CD4-positive, alpha-beta T cell treated with Interleukin-15 for 1 hour (primary cell): ENCODE results near the gene HAPLN2.

ENCODE experiments used
- DNase-seq: peaks from one replicate; pipeline ENCODE4 v3.0.0-alpha.2; 2020

Gene HAPLN2

DNA sequence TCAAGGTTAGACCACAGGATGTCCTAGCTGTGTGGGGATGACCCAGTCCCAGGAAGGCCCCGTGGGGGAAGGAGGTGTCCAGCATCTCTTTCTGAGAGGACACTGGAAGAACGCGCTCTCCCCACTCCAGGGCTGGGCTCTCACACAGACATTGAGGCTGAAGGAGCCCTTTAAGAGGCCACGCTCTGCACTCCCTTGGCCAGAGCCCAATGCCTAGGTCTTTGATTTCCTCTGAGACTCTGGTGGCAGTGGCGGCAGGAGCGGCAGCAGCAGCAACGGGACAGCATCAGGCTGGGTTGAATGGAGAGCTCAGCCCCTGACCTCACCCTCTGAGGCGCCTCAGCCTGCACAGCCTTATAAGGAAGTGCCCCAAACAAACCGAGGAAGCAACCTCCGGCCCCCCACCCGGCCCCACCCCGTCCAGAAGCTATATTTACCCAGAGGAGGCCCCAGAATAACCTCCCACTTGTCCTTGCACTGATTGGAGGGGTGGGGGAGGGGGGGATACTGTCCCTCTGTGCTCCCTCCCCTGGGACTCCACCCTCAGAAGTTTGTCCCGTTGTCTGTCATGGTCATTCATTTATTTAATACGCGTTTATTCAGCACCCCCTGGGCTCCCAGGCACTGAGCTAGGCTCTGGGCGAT, 45.7 kb downstream of the HAPLN2 start:
- peak; percentile 43 for DNase-seq

DNA sequence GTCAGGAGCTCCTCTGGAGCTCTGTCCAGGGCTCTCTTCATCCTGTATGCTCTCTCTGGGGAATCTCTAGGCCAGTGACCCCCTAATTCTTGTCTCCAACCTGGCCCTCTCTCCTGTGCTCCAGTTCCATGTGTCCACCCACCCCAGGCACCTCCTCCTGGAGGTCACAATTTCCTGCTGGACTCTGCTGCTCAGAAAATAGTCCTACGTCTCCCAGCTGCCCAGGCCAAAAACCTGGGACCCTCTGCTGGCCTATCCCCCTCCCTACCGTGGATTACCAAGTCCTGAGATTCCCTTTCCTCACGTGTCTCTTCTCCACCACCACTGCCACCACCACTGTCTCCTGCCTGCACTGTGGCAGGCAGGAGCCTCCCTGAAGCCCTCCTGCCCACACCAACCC, 46.3 kb downstream of the HAPLN2 start:
- DNase-seq = no peak

DNA sequence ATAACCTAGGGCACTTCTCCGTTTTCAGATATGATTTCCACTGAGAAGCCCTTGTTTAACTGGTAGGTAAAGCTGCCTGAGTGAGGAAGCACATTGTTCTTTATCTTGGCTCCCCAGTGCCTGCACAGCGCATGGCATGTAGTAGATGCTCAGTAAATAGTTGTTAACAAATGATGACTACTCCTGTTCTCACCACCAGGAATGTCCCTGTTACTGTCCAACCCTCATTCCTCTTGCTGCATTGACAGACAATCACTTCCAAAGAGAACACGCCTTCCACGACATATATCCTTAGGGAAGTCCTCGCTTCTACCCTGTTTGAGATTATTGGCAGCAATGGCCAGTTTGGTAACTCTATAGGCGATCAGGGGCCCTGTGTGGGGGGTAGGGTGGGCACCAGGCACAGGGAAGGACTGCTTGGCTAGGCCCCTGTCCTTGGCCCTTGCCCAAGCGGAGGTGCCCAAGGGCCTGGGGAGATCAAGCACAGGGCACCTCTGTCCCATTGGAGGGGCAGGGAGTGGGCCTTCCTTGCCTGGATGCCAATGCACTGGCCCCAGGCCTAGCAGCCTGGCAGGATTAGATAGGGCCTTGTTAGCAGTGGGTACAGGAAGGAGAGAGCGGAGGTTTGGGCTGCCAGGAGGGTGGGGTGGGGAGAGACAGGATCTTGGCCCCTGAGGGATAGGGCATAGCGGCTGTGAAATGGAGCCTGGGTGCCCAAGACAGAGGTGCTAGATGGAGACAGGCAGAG, 47.8 kb downstream of the HAPLN2 start:
- DNase-seq = no peak

DNA sequence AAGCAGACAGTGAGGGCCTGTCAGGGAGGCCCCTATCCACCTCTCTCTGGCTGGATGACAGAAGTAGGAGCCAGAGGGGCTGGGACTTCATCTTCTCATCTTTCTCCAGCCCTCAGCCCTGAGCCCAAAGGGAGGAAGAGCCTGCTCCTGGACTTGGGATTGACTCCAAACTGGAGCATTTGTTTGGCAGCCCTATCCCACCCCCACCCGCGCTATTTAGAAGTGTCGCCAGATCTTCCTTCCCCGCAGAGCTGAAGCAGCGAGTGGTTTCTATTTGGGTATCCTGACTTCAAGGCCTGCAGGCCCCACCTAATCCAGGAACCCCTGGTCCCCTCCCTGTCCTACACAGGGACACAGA, 48.4 kb downstream of the HAPLN2 start:
- no peak for DNase-seq

DNA sequence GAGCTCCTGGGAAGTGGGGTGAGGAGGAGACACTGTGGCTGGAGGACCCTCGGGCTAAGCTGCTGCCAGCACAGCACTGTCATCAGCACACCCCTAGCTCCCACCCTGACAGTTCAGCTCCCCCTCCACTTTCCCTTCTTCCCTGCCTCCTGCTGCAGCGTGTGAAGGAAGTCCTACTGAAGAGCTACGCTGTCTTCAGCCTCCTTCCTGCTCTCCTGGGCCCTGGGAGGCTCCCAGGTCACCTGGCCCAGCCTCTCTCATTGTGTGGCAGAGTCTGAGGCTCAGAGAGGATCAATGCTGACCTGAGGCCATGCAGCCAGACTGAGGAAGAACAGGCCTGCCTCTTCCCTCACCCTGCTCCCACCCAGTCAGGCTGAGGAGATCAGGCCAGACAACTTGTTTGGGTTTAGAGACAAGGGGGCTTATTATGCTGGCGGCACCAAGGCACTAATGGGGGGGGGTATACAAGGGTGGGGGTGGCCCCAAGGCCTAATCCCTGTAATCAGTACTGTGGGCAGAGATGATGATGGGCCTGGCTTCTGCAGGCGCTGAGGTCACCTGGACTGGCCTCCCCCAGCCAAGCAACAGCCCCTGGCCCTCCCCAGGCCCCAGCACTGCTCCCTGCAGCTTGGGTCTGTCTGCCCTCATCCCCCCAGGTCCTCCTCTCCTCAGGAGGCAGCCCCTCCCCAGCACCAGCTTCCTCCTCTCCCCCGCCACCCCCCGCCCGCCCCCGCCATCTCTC, 48.9 kb downstream of the HAPLN2 start:
- no peak for DNase-seq

DNA sequence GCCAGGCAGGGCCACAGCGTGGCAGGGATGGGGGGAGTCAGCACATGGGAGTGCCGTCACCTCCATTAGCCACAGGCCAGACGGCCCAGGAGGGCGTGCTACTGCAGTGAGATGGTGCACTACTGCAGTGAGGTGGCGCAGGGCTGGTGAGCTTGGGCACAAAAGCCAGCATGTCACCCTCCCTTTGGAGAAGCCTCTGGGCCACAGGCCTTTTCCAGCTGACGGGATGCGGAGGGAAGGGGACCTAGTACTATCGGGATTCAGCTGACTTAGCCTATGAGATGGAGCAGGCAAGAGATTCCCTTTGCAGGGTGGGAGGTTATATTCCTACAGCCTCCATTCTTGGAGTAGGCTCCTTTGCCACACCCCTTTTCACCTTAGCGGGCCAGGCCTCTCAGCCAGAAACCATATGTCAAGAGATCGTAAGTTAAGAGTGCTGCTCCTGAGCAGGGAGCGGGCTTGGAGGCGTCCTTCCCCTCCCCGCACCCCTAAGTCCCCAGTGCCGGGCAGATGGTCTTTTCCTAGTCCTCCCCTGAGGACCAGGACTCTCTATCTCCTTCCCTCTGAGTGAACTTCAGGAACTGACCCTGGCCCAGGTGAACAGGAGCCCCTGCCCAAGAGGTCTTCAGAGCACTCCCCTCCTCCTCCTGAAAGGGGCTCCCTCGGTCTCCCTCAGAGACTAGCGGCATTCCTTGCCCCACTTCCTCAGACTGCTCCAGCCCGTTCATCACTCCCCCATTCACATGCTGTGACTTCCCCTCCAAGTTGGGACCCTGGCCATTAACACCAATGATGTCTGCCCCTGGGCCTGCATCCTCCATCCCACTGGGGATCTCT, 49.8 kb downstream of the HAPLN2 start:
- no peak for DNase-seq

DNA sequence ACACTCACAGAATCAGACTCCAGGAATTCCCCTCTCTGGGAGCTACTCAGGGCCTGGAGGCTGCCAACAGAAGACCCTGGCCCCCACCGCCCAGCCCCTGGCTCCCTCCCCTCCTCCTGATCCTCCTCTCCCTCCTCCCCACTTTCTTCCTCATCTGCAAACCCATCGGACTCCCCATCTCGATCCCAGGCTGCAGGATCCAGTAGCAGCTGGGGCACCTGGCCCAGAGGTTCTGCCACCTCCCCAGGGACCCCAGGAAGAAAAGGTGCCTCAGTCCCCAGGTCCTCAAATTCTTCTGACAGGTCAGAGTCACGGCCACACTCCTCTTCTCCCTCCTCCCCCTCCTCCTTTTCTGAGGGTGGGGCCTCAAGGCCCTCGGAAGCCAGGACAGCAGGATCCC, 50.6 kb downstream of the HAPLN2 start:
- DNase-seq = no peak

DNA sequence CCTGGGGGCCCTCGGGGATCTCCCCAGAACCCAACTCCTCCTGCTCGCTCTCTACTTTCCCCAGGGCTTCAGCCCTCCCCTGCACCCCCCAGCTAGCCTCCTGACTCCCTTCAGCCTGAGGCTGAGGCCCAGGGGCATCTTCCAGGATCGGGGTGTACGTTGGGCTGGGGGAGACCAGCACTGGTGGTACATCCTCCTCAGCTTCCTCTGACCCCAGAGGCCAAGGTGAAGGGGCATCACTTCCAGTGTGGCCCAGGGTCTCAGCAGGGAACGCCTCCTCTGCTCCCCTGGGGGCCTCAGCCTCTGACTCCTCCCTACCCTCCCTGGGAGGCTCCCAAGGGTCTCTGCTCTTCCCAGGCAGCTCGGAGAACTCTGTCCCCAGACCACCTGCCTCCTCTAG, 51.1 kb downstream of the HAPLN2 start:
- DNase-seq = no peak

DNA sequence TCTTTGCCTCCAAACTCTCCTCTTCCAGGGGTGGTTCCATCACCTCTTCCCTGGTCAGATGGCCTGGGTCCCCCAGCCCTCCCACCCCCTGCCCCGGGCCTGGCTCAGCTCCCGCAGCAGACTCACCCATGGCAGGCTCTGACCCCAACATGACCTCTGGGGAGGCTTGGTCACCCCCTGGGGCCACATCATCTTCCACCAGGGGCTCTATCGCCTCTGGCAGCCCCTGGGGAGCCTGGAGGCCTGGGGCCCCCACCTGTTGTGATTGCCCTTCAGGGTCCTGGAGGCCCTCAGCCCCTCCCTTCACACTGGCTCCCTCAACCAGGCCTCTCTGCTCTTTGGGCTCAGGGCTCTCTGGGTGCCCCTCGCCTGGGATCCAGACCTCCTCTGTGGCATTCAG, 51.6 kb downstream of the HAPLN2 start:
- no peak for DNase-seq

DNA sequence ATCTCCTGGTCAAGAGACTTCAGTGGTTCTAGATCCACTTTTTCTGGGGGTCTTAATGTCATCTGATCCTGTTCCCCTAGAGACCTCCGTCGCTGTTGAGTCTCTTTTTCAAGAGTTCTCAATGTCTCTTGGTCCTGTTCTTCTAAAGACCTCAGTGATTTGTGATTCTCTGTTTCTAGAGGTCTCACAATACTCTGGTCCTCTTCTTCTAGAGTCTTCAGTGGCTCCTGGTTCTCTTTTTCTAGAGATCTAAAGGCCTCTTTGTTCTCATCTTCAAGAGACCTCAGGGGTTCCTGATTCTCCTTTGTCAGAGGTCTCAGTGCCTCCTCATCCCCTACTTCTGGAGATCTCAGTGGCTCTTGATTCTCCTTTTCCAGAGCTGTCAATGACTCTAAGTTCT, 52.6 kb downstream of the HAPLN2 start:
- no peak for DNase-seq

DNA sequence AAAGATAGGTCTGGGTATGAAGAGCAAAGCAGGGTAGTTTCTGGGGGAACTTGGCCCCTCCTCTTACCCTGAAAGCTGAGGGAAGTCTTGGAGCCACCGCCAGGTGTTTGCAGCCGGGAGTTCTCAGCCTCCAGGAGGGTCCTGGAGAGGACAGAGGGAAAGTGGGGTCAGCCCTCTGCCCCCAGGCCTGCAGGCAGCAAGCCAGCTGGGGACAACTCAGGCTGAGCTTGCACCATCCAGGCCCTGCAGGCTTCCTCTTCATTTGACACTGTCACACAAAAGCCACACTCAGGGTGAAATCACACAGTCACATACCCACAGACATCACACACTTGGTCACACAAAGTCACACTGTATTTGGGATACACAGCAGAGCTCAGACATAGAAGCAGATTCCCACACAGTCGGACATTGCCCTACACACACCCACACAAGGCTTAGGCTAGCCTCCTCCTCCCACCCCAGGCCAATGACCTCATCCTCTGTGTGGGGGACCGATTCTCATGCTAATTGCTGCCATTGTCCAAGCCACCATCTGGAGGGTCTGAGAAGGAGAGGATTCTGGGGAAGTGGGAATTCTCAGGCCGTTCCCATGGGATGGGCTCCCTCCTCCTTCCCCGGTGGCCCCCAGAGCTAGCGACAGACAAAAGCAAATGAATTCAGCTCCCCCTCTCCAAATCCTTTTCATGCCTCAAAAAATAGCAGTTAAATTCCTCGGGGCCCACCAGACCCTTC, 54.3 kb downstream of the HAPLN2 start:
- no peak for DNase-seq
